Osteoblast (primary cell): ENCODE results near the gene HCN3. TPM values are rescaled to one million over a fixed set of nuclear protein-coding genes. Genes with fewer than 3 reads are reported as not detected.
A peak's percentile ranks its signal among the peaks of the same experiment; 100 is the strongest.

Experiments used
- DNase-seq: peaks from one replicate; pipeline ENCODE4 v3.0.0; 2011; ENCODE audit warnings: low spot score, mixed read lengths; ENCODE audit not compliant: insufficient read length; ENCODE audit errors: missing footprints
- H2AFZ ChIP-seq: 2 replicates; pipeline ENCODE4 v1.6.0; 2011; ENCODE audit warnings: mild to moderate bottlenecking, low read length
- H3K27ac ChIP-seq: 2 replicates; pipeline ENCODE4 v1.5.1; 2011; ENCODE audit warnings: mild to moderate bottlenecking, low read depth, low read length, moderate library complexity
- H3K27me3 ChIP-seq: 2 replicates; pipeline ENCODE4 v1.6.0; 2012; ENCODE audit warnings: mild to moderate bottlenecking, control low read depth, inconsistent platforms, low read length, moderate library complexity; ENCODE audit not compliant: insufficient read depth
- H3K36me3 ChIP-seq: 2 replicates; pipeline ENCODE4 v1.5.1; 2011; ENCODE audit warnings: mild to moderate bottlenecking, low read length, control low read depth, moderate library complexity; ENCODE audit not compliant: insufficient read depth
- H3K4me1 ChIP-seq: 2 replicates; pipeline ENCODE4 v1.5.1; 2011; ENCODE audit warnings: mild to moderate bottlenecking, low read length, control low read depth, moderate library complexity; ENCODE audit not compliant: insufficient read depth
- H3K4me2 ChIP-seq: 2 replicates; pipeline ENCODE4 v1.6.0; 2011; ENCODE audit warnings: mild to moderate bottlenecking, low read length; ENCODE audit not compliant: insufficient read depth
- H3K4me3 ChIP-seq: fragments of 200-600 bp; sonication (generic); 3 replicates; pipeline ENCODE4 v1.5.1; 2012; ENCODE audit warnings: mild to moderate bottlenecking, low read length, inconsistent platforms; ENCODE audit not compliant: insufficient read depth
- H3K79me2 ChIP-seq: 2 replicates; pipeline ENCODE4 v1.6.0; 2012; ENCODE audit warnings: mild to moderate bottlenecking, low read length, control low read depth, inconsistent platforms; ENCODE audit not compliant: insufficient read depth
- H3K9me3 ChIP-seq: 2 replicates; pipeline ENCODE4 v1.5.1; 2011; ENCODE audit warnings: low read depth, low read length, control low read depth
- H4K20me1 ChIP-seq: 2 replicates; pipeline ENCODE4 v1.6.0; 2012; ENCODE audit warnings: mild to moderate bottlenecking, low read length, control low read depth; ENCODE audit not compliant: insufficient read depth
- CTCF ChIP-seq: IDR thresholded peaks from 2 replicates; pipeline ENCODE4 v1.5.1; 2011; ENCODE audit warnings: mild to moderate bottlenecking, low read depth, low read length, moderate library complexity; ENCODE audit errors: extremely low read depth
- total RNA-seq: library from RNA; depleted of rRNA; stranded (reverse); fragments of >200 nt; gene quantifications from 2 replicates; pipeline ENCODE4 v1.2.3, GENCODE V29; 2012

HCN3 gene
- total RNA-seq, 1 donor, result 2.5 TPM

DNA sequence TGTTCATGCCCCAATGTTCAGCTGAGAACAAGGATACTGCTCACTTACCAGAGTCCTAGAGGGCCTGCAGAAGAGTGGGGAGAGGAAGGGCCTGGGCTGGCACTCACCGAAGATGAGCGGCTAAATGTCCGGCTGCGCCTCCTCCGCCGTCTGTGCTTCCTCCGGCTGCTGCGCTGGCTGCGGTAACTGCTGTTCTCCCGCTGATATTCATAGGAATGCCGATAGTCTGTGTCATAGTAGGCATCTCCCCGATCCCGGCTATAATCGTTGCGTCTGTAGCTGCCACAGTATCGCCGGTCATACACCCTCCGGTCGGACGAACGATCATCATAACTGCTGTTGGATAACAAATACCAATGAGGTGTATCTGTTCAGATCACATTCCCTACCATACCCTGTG, 7.9 kb upstream of the HCN3 start:
- Histone ChIP-seq H4K20me1 (peaks cover 9% of the 10 kb centered on the region), H3K79me2 (peaks cover 39% of the 10 kb centered on the region)

DNA sequence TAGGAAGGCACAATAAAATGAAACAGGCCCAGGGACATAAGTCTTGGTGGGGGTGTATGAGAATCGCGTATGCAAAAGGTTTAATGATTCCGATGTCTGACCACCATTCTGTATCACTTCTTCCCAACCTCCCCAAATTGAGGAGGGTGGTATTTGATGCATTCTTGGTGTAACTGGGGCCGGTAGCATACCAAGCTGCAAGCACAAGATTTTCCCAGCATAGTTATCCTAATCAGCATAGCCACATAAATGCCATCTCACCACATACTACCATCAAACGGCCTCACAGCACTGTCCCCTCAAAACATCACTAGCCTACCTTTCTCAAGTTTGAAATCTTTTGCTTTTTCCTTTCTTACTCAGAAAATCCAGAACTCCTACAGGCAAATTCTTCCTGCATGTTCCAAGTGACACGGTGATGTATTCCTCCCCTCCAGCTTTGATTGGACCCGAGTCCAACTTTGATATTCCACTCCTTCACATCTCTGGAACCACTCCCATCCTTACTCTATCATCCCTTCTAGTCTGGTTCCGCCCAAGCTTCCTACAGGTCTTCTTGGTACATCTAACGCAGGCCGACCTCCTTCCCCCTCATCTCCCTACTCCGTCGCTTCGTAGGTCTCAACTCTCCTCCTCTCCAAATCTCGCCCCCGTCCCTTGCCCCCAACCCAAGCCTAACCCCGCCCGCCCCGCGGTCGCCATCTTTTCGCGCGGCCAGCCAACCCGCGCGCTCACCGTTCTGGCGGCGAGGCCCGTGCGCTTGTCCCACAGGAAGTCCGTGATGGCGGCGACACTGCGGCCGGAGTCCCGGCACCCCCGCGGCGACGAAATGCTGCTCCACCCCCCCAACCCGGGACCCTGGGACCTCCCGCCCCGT, 4.6 kb upstream of the HCN3 start:
- H2AFZ ChIP-seq, result peak overlapping the region; percentile 74

More for the DNA sequence above, 7.9 kb upstream of the HCN3 start:
- Histone ChIP-seq H3K4me2 (no peak overlapping the region), H3K4me1 (peaks cover 7% of the 10 kb centered on the region), H3K27me3 (no peaks in the 10 kb centered on the region), H3K4me3 (no peak overlapping the region), H3K27ac (no peak overlapping the region), H2AFZ (no peak overlapping the region), H3K9me3 (no peaks in the 10 kb centered on the region), H3K36me3 (peaks cover 66% of the 10 kb centered on the region)
- no peak for DNase-seq
- TF ChIP-seq CTCF, result no peak

GRCh38 chr1:155273343-155274245, 3.7 kb upstream of the HCN3 start, which contains the start of gene CLK2:
Gene CLK2 (minus strand): TSS chr1:155273504. CDS start chr1:155270977, 2,527 bp downstream.
- TF ChIP-seq CTCF, result no peak

More for the DNA sequence above, 4.6 kb upstream of the HCN3 start:
- Histone ChIP-seq H3K4me1 (peaks cover 17% of the 10 kb centered on the region), H3K36me3 (peaks cover 35% of the 10 kb centered on the region), H4K20me1 (peaks cover 9% of the 10 kb centered on the region), H3K27me3 (no peaks in the 10 kb centered on the region), H3K4me3 (peak overlapping the region; percentile 82), H3K9me3 (no peaks in the 10 kb centered on the region), H3K79me2 (peaks cover 39% of the 10 kb centered on the region), H3K4me2 (peak overlapping the region; percentile 92), H3K27ac (peak overlapping the region; percentile 42)
- no peak for TF ChIP-seq CTCF
- peak; percentile 96 for DNase-seq

More at GRCh38 chr1:155273343-155274245, 3.7 kb upstream of the HCN3 start, which contains the start of gene CLK2:
- Histone ChIP-seq H3K27ac (peak within 1 kb of the TSS; percentile 42), H3K79me2 (peaks cover 36% of the 10 kb centered on the region), H2AFZ (peak within 1 kb of the TSS; percentile 78), H3K4me3 (peak within 1 kb of the TSS; percentile 82), H3K4me1 (peaks cover 22% of the 10 kb centered on the region), H3K36me3 (peaks cover 26% of the 10 kb centered on the region), H4K20me1 (peaks cover 9% of the 10 kb centered on the region), H3K9me3 (no peaks in the 10 kb centered on the region), H3K27me3 (no peaks in the 10 kb centered on the region), H3K4me2 (peak within 1 kb of the TSS; percentile 92)
- DNase-seq, result peak; percentile 100
